ENCODE measurements around the gene MASP1. TPM values are rescaled to one million over a fixed set of nuclear protein-coding genes. Genes with fewer than 3 reads are reported as not detected.

The MASP1 gene
- polyA plus RNA-seq, 1 donor from 2014 or later = 0.19 TPM

DNA sequence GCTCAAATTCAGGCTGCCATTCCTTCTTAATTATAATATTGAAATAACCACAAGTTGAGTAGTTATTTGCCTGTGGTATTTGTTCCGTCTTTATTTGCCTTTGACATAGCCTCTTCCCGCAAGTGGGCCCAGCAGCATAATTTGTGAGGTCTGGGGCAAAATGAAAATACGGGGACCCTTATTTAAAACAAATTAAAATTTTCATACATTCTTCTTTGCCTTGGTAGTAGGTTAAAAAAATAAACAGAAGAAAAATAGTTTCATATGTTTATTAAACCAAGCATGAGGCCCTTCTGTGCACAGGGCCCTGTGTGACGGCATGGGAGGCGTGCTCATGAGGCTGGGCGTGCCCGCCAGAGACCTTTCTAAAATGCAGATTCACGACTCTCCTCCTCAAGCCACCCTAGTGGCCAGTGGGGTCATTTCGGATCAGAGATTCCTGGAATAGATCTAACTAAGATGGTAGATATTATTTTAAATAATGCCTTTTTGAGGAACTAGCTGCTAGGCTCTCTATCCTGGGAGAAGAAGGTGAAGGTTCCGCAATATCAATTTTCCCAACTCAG lies 35.4 kb downstream of the MASP1 start:
- H3F3A ChIP-seq (ENCODE audit: insufficient read depth, low read length, poor library complexity, severe bottlenecking) = no peaks in the 10 kb centered on the region
- no peak overlapping the region for H3K27ac ChIP-seq (ENCODE audit: low read length)
- no peak overlapping the region for H2AFZ ChIP-seq (ENCODE audit: low read depth, low read length)
- no peaks in the 10 kb centered on the region for H3K9me2 ChIP-seq (ENCODE audit: insufficient read depth, low read length)
- H3K9ac ChIP-seq (ENCODE audit: low read length) = no peak overlapping the region
- no peaks in the 10 kb centered on the region for H3K9me3 ChIP-seq (ENCODE audit: low read length)
- H3K79me2 ChIP-seq (replicated peaks; ENCODE audit: insufficient read depth, low read length) = no peaks in the 10 kb centered on the region
- no peaks in the 10 kb centered on the region for H4K20me1 ChIP-seq (ENCODE audit: insufficient read depth)
- TF ChIP-seq EZH2 (IDR thresholded peaks at IDR 0.05; ENCODE audit: borderline replicate concordance, insufficient read depth, low read length, poor library complexity, severe bottlenecking) = no peak
- TF ChIP-seq, protein P1, sequence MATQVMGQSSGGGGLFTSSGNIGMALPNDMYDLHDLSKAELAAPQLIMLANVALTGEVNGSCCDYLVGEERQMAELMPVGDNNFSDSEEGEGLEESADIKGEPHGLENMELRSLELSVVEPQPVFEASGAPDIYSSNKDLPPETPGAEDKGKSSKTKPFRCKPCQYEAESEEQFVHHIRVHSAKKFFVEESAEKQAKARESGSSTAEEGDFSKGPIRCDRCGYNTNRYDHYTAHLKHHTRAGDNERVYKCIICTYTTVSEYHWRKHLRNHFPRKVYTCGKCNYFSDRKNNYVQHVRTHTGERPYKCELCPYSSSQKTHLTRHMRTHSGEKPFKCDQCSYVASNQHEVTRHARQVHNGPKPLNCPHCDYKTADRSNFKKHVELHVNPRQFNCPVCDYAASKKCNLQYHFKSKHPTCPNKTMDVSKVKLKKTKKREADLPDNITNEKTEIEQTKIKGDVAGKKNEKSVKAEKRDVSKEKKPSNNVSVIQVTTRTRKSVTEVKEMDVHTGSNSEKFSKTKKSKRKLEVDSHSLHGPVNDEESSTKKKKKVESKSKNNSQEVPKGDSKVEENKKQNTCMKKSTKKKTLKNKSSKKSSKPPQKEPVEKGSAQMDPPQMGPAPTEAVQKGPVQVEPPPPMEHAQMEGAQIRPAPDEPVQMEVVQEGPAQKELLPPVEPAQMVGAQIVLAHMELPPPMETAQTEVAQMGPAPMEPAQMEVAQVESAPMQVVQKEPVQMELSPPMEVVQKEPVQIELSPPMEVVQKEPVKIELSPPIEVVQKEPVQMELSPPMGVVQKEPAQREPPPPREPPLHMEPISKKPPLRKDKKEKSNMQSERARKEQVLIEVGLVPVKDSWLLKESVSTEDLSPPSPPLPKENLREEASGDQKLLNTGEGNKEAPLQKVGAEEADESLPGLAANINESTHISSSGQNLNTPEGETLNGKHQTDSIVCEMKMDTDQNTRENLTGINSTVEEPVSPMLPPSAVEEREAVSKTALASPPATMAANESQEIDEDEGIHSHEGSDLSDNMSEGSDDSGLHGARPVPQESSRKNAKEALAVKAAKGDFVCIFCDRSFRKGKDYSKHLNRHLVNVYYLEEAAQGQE (IDR thresholded peaks at IDR 0.05; ENCODE audit: borderline replicate concordance) = no peak
- no peak overlapping the region for H3K4me3 ChIP-seq (ENCODE audit: low read length)
- H3K27me3 ChIP-seq (ENCODE audit: insufficient read depth, low read depth, low read length) = no peaks in the 10 kb centered on the region
- no peaks in the 10 kb centered on the region for H3K36me3 ChIP-seq (ENCODE audit: insufficient read depth, low read length)
- no peak overlapping the region for H3K4me2 ChIP-seq (ENCODE audit: low read length)

DNA sequence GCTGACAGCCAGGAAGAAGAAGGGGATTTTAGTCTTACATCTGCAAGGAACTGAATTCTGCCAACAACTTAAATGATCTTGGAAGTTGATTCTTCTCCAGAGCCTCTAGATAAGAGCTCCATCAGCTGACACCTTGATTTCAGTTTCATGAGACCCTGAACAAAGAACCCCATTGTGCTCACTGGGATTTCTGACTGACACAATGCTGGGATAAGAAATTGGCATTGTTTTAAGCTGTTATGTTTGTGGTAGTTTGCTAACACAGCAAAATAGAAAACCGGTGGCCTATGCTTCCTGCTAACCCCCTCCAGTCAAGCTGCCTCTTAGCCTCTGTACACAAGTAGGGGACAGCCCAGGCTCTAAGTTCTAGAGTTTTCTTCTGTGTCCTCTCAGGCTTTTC lies 36.2 kb downstream of the MASP1 start:
- no peak overlapping the region for H3K27ac ChIP-seq (ENCODE audit: low read length)
- no peaks in the 10 kb centered on the region for H3K9me3 ChIP-seq (ENCODE audit: low read length)
- H3K27me3 ChIP-seq (ENCODE audit: insufficient read depth, low read depth, low read length) = no peaks in the 10 kb centered on the region
- H3K9ac ChIP-seq (ENCODE audit: low read length) = no peak overlapping the region
- no peaks in the 10 kb centered on the region for H3K36me3 ChIP-seq (ENCODE audit: insufficient read depth, low read length)
- H4K20me1 ChIP-seq (ENCODE audit: insufficient read depth) = no peaks in the 10 kb centered on the region
- no peaks in the 10 kb centered on the region for H3F3A ChIP-seq (ENCODE audit: insufficient read depth, low read length, poor library complexity, severe bottlenecking)
- H3K79me2 ChIP-seq (replicated peaks; ENCODE audit: insufficient read depth, low read length) = no peaks in the 10 kb centered on the region
- no peak overlapping the region for H3K4me2 ChIP-seq (ENCODE audit: low read length)
- no peak overlapping the region for H2AFZ ChIP-seq (ENCODE audit: low read depth, low read length)
- TF ChIP-seq, protein P2, sequence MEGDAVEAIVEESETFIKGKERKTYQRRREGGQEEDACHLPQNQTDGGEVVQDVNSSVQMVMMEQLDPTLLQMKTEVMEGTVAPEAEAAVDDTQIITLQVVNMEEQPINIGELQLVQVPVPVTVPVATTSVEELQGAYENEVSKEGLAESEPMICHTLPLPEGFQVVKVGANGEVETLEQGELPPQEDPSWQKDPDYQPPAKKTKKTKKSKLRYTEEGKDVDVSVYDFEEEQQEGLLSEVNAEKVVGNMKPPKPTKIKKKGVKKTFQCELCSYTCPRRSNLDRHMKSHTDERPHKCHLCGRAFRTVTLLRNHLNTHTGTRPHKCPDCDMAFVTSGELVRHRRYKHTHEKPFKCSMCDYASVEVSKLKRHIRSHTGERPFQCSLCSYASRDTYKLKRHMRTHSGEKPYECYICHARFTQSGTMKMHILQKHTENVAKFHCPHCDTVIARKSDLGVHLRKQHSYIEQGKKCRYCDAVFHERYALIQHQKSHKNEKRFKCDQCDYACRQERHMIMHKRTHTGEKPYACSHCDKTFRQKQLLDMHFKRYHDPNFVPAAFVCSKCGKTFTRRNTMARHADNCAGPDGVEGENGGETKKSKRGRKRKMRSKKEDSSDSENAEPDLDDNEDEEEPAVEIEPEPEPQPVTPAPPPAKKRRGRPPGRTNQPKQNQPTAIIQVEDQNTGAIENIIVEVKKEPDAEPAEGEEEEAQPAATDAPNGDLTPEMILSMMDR (IDR thresholded peaks at IDR 0.05; ENCODE audit: poor library complexity, severe bottlenecking) = no peak
- TF ChIP-seq RAD21 (conservative IDR thresholded peaks at IDR 0.05) (no peak), TAF1 (IDR thresholded peaks at IDR 0.05; ENCODE audit: low read depth) (no peak), EP300 (conservative IDR thresholded peaks at IDR 0.05; ENCODE audit: poor library complexity, severe bottlenecking) (no peak), POLR2AphosphoS5 (IDR thresholded peaks at IDR 0.05) (no peak), SMC3 (conservative IDR thresholded peaks at IDR 0.05; ENCODE audit: poor library complexity) (no peak), EZH2 (IDR thresholded peaks at IDR 0.05; ENCODE audit: borderline replicate concordance, insufficient read depth, low read length, poor library complexity, severe bottlenecking) (no peak), MXI1 (conservative IDR thresholded peaks at IDR 0.05; ENCODE audit: poor library complexity, severe bottlenecking) (no peak)
- TF ChIP-seq, protein P1 (IDR thresholded peaks at IDR 0.05; ENCODE audit: borderline replicate concordance) = no peak
- H3K4me3 ChIP-seq (ENCODE audit: low read length) = no peak overlapping the region
- H3K9me2 ChIP-seq (ENCODE audit: insufficient read depth, low read length) = no peaks in the 10 kb centered on the region

Data from neural cell (in vitro differentiated cells).